Tibial artery (tissue), 4 donors: ENCODE data around the gene RAD51B.
A peak's percentile ranks its signal among the peaks of the same experiment; 100 is the strongest.

Experiments
- DNase-seq, 2 donors: peaks; one replicate each; pipeline ENCODE4 v3.0.0-alpha.2; 2019
- H3K27ac ChIP-seq, 2 donors: fragments of 200-600 bp; sonication (generic) in 1 of 2; 1 replicate in 1 of 2; 2 replicates in 1 of 2; pipeline ENCODE4 v1.5.1; 2018 to 2019; ENCODE audit warnings: mild to moderate bottlenecking in 1 of 2
- H3K27me3 ChIP-seq, 2 donors: fragments of 200-600 bp; sonication (generic) in 1 of 2; one replicate each; pipeline versions ENCODE4 v1.5.1 to v1.6.0; 2016 to 2019
- H3K36me3 ChIP-seq, 3 donors: fragments of 200-600 bp; sonication (generic) in 2 of 3; one replicate each; pipeline ENCODE4 v1.5.1; 2016 to 2019; ENCODE audit warnings: mild to moderate bottlenecking in 2 of 3
- H3K4me1 ChIP-seq, 4 donors: fragments of 200-600 bp; sonication (generic) in 2 of 4; 1 replicate in 3 of 4; 2 replicates in 1 of 4; pipeline ENCODE4 v1.5.1; 2016 to 2019
- H3K4me3 ChIP-seq, 2 donors: fragments of 200-600 bp; sonication (generic) in 1 of 2; 1 replicate in 1 of 2; 2 replicates in 1 of 2; pipeline ENCODE4 v1.5.1; 2018 to 2019; ENCODE audit warnings: mild to moderate bottlenecking in 2 of 2
- H3K9me3 ChIP-seq, 3 donors: fragments of 200-600 bp; sonication (generic) in 1 of 3; one replicate each; pipeline ENCODE4 v1.5.1; 2016 to 2019
- intact Hi-C: fragments of 100-400 bp; cut with DNase I; formaldehyde crosslinking; loops from one replicate; pipeline ENCODE4 v1.15.0; 2023; ENCODE audit warnings: low total_unique reads
- TF ChIP-seq, protein P1 (sequence below), 2 experiments: fragments of 200-600 bp in 1 of 2; fragments of 450-650 bp in 1 of 2; IDR thresholded peaks; one replicate each; pipeline ENCODE4 v1.5.1; 2017 to 2019; ENCODE audit warnings: antibody characterized with exemption in 2 of 2, mild to moderate bottlenecking in 1 of 2, moderate library complexity in 1 of 2

The RAD51B gene

DNA sequence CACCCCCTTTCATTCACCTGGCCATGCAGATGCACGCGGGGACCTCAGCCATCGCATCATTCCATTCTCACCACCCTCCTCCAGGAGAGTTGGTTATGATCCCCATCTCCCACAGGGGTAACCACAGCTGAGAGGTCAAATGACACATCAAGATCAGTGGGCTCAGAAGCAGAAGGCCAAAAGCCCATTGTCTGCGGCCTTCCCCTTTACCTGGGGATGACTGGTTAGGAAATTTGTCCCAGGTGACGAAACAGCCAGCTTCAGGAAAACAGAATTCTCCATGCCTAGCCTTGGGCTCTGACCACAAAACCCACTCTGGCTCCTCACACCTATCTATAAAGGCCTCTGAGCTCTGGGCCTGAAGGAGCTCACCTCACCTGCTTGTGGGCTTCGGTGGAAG, 937.2 kb downstream of the RAD51B start:
- Histone ChIP-seq H3K27me3 (no peaks in the 10 kb centered on the region), H3K4me1 (peaks cover 0 to 13% (median 0%) of the 10 kb centered on the region in 4 donors), H3K4me3 (no peak overlapping the region), H3K9me3 (no peaks in the 10 kb centered on the region), H3K27ac (no peak overlapping the region), H3K36me3 (no peaks in the 10 kb centered on the region)
- intact Hi-C loops = no loop called here
- TF ChIP-seq, protein P1, sequence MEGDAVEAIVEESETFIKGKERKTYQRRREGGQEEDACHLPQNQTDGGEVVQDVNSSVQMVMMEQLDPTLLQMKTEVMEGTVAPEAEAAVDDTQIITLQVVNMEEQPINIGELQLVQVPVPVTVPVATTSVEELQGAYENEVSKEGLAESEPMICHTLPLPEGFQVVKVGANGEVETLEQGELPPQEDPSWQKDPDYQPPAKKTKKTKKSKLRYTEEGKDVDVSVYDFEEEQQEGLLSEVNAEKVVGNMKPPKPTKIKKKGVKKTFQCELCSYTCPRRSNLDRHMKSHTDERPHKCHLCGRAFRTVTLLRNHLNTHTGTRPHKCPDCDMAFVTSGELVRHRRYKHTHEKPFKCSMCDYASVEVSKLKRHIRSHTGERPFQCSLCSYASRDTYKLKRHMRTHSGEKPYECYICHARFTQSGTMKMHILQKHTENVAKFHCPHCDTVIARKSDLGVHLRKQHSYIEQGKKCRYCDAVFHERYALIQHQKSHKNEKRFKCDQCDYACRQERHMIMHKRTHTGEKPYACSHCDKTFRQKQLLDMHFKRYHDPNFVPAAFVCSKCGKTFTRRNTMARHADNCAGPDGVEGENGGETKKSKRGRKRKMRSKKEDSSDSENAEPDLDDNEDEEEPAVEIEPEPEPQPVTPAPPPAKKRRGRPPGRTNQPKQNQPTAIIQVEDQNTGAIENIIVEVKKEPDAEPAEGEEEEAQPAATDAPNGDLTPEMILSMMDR (IDR thresholded peaks at IDR 0.05) = no peak
- no peak for DNase-seq

- DNase-seq = peak; percentile 55 to 75
- TF ChIP-seq, protein P1 (IDR thresholded peaks at IDR 0.05) = no peak
- peaks cover 0 to 17% (median 1%) of the 10 kb centered on the region in 4 donors for H3K4me1 ChIP-seq
- H3K4me3 ChIP-seq = no peak overlapping the region
- H3K36me3 ChIP-seq = no peaks in the 10 kb centered on the region
- H3K27ac ChIP-seq = no peak overlapping the region
- H3K27me3 ChIP-seq = no peaks in the 10 kb centered on the region
- intact Hi-C loops = no loop called here
- no peaks in the 10 kb centered on the region for H3K9me3 ChIP-seq
These were observed 938.1 kb downstream of the RAD51B start for GRCh38 chr14:68757618-68758081.

DNA sequence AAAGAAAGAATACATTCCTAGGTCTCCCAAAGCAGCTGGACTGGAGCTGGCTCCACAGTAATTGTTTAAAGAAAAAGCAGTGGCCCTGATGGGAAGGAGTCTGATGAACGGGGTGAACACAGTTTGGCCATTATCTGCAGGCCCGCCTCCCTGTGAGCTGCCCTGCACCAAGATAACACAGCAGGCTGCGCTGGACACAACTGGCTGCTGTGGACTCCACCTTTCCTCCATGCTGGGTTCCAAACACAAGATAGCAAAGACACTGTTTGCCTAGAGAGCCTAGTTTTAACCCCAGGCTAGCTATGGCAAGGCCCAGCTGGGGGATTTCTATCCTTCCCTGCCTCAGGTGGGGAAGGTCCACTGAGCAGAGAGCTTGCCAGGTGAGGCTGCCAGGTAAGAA, 938.7 kb downstream of the RAD51B start:
- H3K27ac ChIP-seq = no peak overlapping the region
- H3K9me3 ChIP-seq = no peaks in the 10 kb centered on the region
- TF ChIP-seq, protein P1 (IDR thresholded peaks at IDR 0.05) = no peak
- no peaks in the 10 kb centered on the region for H3K27me3 ChIP-seq
- intact Hi-C loops = no loop called here
- peaks cover 0 to 24% (median 8%) of the 10 kb centered on the region in 4 donors for H3K4me1 ChIP-seq
- H3K36me3 ChIP-seq = no peaks in the 10 kb centered on the region
- H3K4me3 ChIP-seq = no peak overlapping the region
- DNase-seq = no peak

DNA sequence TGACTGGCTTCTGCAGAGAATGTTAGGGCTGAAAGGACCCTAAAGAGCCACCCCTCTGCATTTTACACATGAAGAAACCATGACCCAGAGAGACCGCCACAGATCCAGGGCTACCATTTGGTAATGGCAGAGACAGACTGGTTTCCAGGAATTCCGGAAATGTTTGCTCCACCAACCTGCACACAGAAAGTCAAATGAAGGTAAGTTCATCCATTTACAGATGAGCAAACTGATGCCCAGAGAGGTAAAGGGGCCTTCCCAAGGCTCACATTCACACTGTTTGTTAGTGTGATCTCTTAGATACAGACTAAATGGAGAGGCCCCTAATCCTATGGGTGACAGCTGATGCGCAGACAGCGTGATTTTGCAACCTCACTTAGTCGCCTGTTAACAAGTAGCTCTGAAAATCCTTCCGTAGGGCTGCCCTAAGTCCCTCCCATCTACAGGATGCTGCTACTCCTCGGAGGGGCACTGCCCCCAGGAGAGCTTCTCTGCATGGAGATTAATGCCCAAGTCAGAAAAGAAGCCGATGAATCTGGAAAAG, 939.5 kb downstream of the RAD51B start:
- no peak for DNase-seq
- Histone ChIP-seq H3K27ac (no peak overlapping the region), H3K27me3 (no peaks in the 10 kb centered on the region), H3K4me3 (no peak overlapping the region), H3K9me3 (no peaks in the 10 kb centered on the region), H3K4me1 (peaks cover 0 to 30% (median 9%) of the 10 kb centered on the region in 4 donors), H3K36me3 (no peaks in the 10 kb centered on the region)
- intact Hi-C loops = no loop called here
- TF ChIP-seq, protein P1 (IDR thresholded peaks at IDR 0.05) = no peak

DNA sequence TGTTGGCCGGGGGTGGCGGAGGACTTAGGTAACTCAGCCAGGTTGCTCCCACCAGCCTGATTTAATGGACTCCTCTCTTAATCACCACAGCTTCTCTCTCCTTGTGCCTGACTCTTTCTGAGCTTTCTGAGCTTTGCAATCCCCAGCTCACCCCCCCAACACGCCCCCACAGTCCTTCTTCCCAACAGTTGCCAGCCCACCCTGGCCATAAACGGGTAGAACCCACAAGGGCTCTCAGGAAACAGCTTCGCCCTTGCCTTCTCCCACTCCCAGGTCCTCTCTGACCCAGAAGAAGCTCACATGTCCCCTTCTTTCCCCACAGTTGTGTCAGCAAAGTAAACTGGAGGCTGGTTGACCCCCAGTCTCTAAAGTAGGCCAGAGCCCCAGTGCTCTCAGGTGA, 940.4 kb downstream of the RAD51B start:
- Histone ChIP-seq H3K4me3 (no peak overlapping the region), H3K27ac (no peak overlapping the region), H3K4me1 (peaks cover 0 to 30% (median 9%) of the 10 kb centered on the region in 4 donors), H3K36me3 (no peaks in the 10 kb centered on the region), H3K27me3 (no peaks in the 10 kb centered on the region), H3K9me3 (no peaks in the 10 kb centered on the region)
- intact Hi-C loops = no loop called here
- TF ChIP-seq, protein P1 (IDR thresholded peaks at IDR 0.05) = no peak
- DNase-seq = no peak

GRCh38 chr14:68760761-68761160, 941.2 kb downstream of the RAD51B start:
- no peak overlapping the region for H3K27ac ChIP-seq
- no peaks in the 10 kb centered on the region for H3K36me3 ChIP-seq
- no peaks in the 10 kb centered on the region for H3K9me3 ChIP-seq
- peaks cover 0 to 30% (median 9%) of the 10 kb centered on the region in 4 donors for H3K4me1 ChIP-seq
- TF ChIP-seq, protein P1 (IDR thresholded peaks at IDR 0.05) = no peak
- intact Hi-C loops = no loop called here
- H3K4me3 ChIP-seq = no peak overlapping the region
- DNase-seq = no peak
- no peaks in the 10 kb centered on the region for H3K27me3 ChIP-seq
